Endodermal cell (in vitro differentiated cells): ENCODE data around the gene ZNF281. TPM values are rescaled to one million over a fixed set of nuclear protein-coding genes. Genes with fewer than 3 reads are reported as not detected.
"Not testable (repeated sequence)": the region's sequence is repeated elsewhere in the genome, so short reads cannot be mapped to it uniquely, and the experiment has no call there.

Experiments
- DNase-seq: peaks from one replicate; pipeline ENCODE4 v3.0.0-alpha.2; 2017
- H3K27ac ChIP-seq: 2 replicates; pipeline ENCODE4 v1.5.1; 2013; ENCODE audit warnings: mild to moderate bottlenecking, low read depth, low read length, moderate library complexity
- H3K27me3 ChIP-seq: 2 replicates; pipeline ENCODE4 v1.6.1; 2013; ENCODE audit warnings: mild to moderate bottlenecking, low read length, moderate library complexity; ENCODE audit not compliant: insufficient read depth, control insufficient read depth, poor library complexity, severe bottlenecking
- H3K36me3 ChIP-seq: 2 replicates; pipeline ENCODE4 v1.7.0; 2013; ENCODE audit warnings: mild to moderate bottlenecking, low read length, moderate library complexity; ENCODE audit not compliant: control insufficient read depth, insufficient read depth
- H3K4me1 ChIP-seq: one replicate; pipeline ENCODE4 v1.7.0; 2013; ENCODE audit warnings: low read length; ENCODE audit not compliant: control insufficient read depth, insufficient read depth
- H3K4me3 ChIP-seq: 2 replicates; pipeline ENCODE4 v1.5.1; 2013; ENCODE audit warnings: mild to moderate bottlenecking, low read length, moderate library complexity
- H3K9ac ChIP-seq: 2 replicates; pipeline ENCODE4 v1.6.1; 2013; ENCODE audit warnings: mild to moderate bottlenecking, low read length, moderate library complexity; ENCODE audit not compliant: poor library complexity, severe bottlenecking; ENCODE audit errors: extremely low read depth
- H3K9me3 ChIP-seq: 2 replicates; pipeline ENCODE4 v1.6.1; 2013; ENCODE audit warnings: mild to moderate bottlenecking, low read length, moderate library complexity; ENCODE audit not compliant: control insufficient read depth
- H3K27ac Mint-ChIP-seq: 2 replicates; pipeline ENCODE4 v1.8.0; 2020; ENCODE audit warnings: mixed read lengths
- H3K27me3 Mint-ChIP-seq: 2 replicates; pipeline ENCODE4 v1.8.0; 2021; ENCODE audit warnings: mild to moderate bottlenecking, mixed read lengths; ENCODE audit not compliant: insufficient read depth
- H3K36me3 Mint-ChIP-seq: 2 replicates; pipeline ENCODE4 v1.8.0; 2020; ENCODE audit warnings: low read depth, mixed read lengths
- H3K4me1 Mint-ChIP-seq: 2 replicates; pipeline ENCODE4 v1.8.0; 2020; ENCODE audit warnings: mixed read lengths
- H3K4me3 Mint-ChIP-seq: 2 replicates; pipeline ENCODE4 v1.8.0; 2020; ENCODE audit warnings: mild to moderate bottlenecking, moderate library complexity, mixed read lengths
- H3K9me3 Mint-ChIP-seq: 2 replicates; pipeline ENCODE4 v1.8.0; 2020; ENCODE audit warnings: mild to moderate bottlenecking, mixed read lengths
- WGBS, 2 experiments: methylation state at CpG; one replicate each; pipeline versions ENCODE4 v1.1.5 to v1.1.7; 2013; ENCODE audit warnings: missing lambda C conversion rate in 2 of 2, mixed read lengths in 1 of 2; ENCODE audit not compliant: insufficient coverage in 1 of 2, insufficient read length in 1 of 2; 5-methylcytosine and 5-hydroxymethylcytosine counted together
- total RNA-seq, 2 donors: library from RNA; stranded (reverse); fragmentation: NEBNext Ultra II Directional in 1 of 2; extraction: Animal tissue kit (Norgen Biotek cat#: 25700) in 1 of 2; gene quantifications; 2 replicates in 1 of 2; 3 replicates in 1 of 2; pipeline ENCODE4 v1.2.1, GENCODE V29; 2021
- TF ChIP-seq, protein P1 (sequence below): fragments of 200-600 bp; sonication (generic); conservative IDR thresholded peaks from 2 replicates; pipeline ENCODE4 v1.5.0; 2021; ENCODE audit warnings: antibody characterized with exemption, mild to moderate bottlenecking

Gene ZNF281
- total RNA-seq, 2 donors from 2014 or later: 51.7 to 61.1 TPM

DNA sequence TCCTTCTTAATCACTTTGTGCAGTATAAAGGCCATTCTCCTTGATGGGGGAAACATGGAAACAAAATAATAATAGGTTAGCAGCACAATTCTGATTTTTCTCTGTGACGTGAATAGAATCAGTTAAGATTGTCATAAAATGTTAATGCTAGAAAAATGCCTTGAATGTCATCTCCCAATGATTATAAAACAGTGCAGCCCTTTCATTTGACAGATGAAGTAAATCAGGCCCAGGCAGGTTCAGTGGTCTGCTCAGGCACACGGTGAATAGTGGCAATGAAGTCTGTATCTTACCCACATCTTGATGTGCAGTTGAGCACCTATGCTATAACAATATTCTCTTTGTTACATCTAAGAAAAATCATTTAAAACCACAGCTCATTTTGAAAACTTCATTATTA, 32.2 kb upstream of the ZNF281 start:
- no peak overlapping the region for H3K27ac ChIP-seq
- no peak overlapping the region for H3K27ac Mint-ChIP-seq
- 94 to 100% methylated on average over 2 of the region's 2 CpGs for WGBS, 2 experiments

GRCh38 chr1:200438911-200439310, 29.1 kb upstream of the ZNF281 start:
- no peaks in the 10 kb centered on the region for H3K27me3 ChIP-seq
- Mint-ChIP-seq H3K4me1 (no peaks in the 10 kb centered on the region), H3K4me3 (no peak overlapping the region), H3K27me3 (no peaks in the 10 kb centered on the region), H3K36me3 (peaks cover 17% of the 10 kb centered on the region), H3K27ac (no peak overlapping the region), H3K9me3 (no peaks in the 10 kb centered on the region)
- H3K9me3 ChIP-seq: no peaks in the 10 kb centered on the region
- H3K27ac ChIP-seq: no peak overlapping the region
- H3K36me3 ChIP-seq: peaks cover 3% of the 10 kb centered on the region
- no peak overlapping the region for H3K9ac ChIP-seq
- TF ChIP-seq, protein P1, sequence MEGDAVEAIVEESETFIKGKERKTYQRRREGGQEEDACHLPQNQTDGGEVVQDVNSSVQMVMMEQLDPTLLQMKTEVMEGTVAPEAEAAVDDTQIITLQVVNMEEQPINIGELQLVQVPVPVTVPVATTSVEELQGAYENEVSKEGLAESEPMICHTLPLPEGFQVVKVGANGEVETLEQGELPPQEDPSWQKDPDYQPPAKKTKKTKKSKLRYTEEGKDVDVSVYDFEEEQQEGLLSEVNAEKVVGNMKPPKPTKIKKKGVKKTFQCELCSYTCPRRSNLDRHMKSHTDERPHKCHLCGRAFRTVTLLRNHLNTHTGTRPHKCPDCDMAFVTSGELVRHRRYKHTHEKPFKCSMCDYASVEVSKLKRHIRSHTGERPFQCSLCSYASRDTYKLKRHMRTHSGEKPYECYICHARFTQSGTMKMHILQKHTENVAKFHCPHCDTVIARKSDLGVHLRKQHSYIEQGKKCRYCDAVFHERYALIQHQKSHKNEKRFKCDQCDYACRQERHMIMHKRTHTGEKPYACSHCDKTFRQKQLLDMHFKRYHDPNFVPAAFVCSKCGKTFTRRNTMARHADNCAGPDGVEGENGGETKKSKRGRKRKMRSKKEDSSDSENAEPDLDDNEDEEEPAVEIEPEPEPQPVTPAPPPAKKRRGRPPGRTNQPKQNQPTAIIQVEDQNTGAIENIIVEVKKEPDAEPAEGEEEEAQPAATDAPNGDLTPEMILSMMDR: no peak
- H3K4me3 ChIP-seq: no peak overlapping the region
- DNase-seq: no peak
- H3K4me1 ChIP-seq: no peaks in the 10 kb centered on the region
- WGBS, 2 experiments: 85 to 87% methylated on average over 1 of the region's 1 CpG

More for the DNA sequence above, 32.2 kb upstream of the ZNF281 start:
- no peak for DNase-seq
- no peaks in the 10 kb centered on the region for H3K4me1 ChIP-seq
- H3K9ac ChIP-seq: no peak overlapping the region
- H3K27me3 Mint-ChIP-seq: no peaks in the 10 kb centered on the region
- no peaks in the 10 kb centered on the region for H3K4me1 Mint-ChIP-seq
- no peaks in the 10 kb centered on the region for H3K9me3 ChIP-seq
- no peaks in the 10 kb centered on the region for H3K36me3 ChIP-seq
- no peaks in the 10 kb centered on the region for H3K27me3 ChIP-seq
- H3K9me3 Mint-ChIP-seq: peaks cover 6% of the 10 kb centered on the region
- peaks cover 32% of the 10 kb centered on the region for H3K36me3 Mint-ChIP-seq
- TF ChIP-seq, protein P1: no peak
- H3K4me3 ChIP-seq: no peak overlapping the region
- no peak overlapping the region for H3K4me3 Mint-ChIP-seq

GRCh38 chr1:200438413-200438812, 28.6 kb upstream of the ZNF281 start:
- WGBS, 2 experiments: 84 to 96% methylated on average over 5 to 7 of the region's 7 CpGs
- not testable (repeated sequence) for DNase-seq, H3K36me3 ChIP-seq, H3K27ac Mint-ChIP-seq, H3K4me3 Mint-ChIP-seq, H3K27me3 ChIP-seq, H3K27ac ChIP-seq, H3K4me1 Mint-ChIP-seq, H3K4me1 ChIP-seq, H3K27me3 Mint-ChIP-seq, H3K9ac ChIP-seq, H3K9me3 ChIP-seq, H3K9me3 Mint-ChIP-seq, H3K4me3 ChIP-seq
- H3K36me3 Mint-ChIP-seq: peaks cover 20% of the 10 kb centered on the region

- H3K36me3 ChIP-seq: peaks cover 7% of the 10 kb centered on the region
- H3K4me1 ChIP-seq: no peaks in the 10 kb centered on the region
- Mint-ChIP-seq H3K27ac (no peak overlapping the region), H3K9me3 (peaks cover under 1% of the 10 kb centered on the region), H3K36me3 (peaks cover 24% of the 10 kb centered on the region), H3K27me3 (no peaks in the 10 kb centered on the region), H3K4me3 (no peak overlapping the region), H3K4me1 (no peaks in the 10 kb centered on the region)
- no peaks in the 10 kb centered on the region for H3K27me3 ChIP-seq
- H3K4me3 ChIP-seq: no peak overlapping the region
- no peak overlapping the region for H3K9ac ChIP-seq
- DNase-seq: no peak
- no peak overlapping the region for H3K27ac ChIP-seq
- TF ChIP-seq, protein P1: no peak
- WGBS, 2 experiments: 89 to 94% methylated on average over 2 to 5 of the region's 5 CpGs
- H3K9me3 ChIP-seq: no peaks in the 10 kb centered on the region
Observed at GRCh38 chr1:200437556-200438203, 27.8 kb upstream of the ZNF281 start.
